Activated gamma-delta T cell treated with Interleukin-2 at 50 U/mL for 16 hours (primary cell): ENCODE data around the gene CSNK2A1.
"Not testable (repeated sequence)": the region's sequence is repeated elsewhere in the genome, so short reads cannot be mapped to it uniquely, and the experiment has no call there.

Source experiments
- DNase-seq: peaks from one replicate; pipeline ENCODE4 v3.0.0-alpha.2; 2020

The CSNK2A1 gene

DNA sequence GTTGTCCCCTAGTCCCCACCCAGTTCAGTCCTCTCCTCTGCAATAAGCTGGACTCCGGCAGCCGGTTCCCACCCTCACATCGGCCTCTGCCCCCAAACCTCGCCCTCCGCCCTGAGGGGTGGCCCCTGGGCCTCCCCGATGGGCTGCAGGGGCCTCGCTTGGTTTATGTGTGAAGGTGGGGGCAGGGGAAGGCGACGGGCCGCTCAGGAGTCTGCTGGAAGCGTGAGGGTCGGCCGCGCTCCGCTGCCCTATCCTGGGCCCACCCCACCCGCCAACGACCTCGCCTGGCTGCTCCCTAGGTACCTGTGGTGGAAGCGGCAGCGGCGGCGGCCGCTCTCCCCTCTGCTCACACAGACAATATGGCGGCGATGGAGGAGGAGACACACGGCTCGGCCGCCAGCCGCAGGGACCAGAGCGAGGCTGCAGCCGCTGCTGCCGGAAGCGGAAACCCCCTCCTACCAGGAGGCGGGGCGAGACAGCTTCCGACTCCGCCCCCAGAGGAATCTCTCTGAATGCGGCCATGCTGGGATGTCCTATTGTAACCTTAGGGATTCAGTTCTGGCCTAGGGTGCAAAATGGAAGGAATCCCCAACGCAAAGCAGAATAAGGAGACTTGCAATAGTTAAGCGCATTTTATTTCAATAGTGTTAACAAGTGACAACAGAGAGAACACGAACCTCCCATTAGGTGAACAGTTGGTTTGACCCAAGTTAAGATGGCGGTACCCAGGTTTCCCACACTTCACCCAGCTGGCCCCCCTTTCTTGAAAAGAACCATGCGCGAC, at the start of gene CSNK2A1:
Gene CSNK2A1 (minus strand): TSS at position 422 of the 784 bp plus-strand sequence. CDS start 35,239 bp downstream, outside the sequence.
- peak; percentile 95 for DNase-seq

DNA sequence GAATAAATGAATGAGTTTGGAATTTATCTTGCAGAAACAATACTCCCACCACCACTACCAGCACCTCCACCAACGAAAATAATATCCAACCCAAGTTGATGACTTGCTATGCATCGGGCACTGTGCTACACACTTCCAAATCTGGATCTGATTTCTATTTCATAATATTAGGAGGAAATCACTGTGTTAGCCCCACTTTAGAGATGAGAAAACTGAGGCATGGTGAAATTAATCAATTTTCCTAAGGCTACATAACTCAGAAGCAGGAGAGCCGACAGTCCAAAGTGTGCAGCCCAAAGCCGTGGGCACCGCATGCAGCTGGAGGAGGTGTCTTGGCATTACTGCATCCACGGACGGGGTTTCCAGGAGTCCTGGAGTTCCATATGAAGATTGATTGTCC, 48.9 kb upstream of the CSNK2A1 start:
- no peak for DNase-seq

DNA sequence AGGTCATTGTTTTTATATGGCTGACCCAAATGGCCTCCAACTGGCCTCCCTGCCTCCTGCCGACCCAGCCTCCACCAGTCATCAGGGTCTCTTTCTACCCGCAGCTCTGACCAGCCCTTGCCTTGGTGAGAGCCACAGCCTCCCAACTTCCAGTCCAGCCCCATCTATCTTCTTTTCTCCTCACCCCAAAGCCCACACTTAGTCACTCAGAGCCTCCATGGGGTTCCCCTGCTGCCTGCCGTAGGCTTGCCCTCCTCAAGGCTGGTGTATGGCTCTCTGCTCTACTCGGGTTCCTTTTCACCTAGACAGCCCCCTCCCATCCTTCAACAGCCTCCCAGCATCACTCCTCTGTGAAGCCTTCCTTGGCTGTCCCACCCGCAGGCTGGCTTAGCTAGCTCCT, 48.4 kb upstream of the CSNK2A1 start:
- DNase-seq, result no peak

DNA sequence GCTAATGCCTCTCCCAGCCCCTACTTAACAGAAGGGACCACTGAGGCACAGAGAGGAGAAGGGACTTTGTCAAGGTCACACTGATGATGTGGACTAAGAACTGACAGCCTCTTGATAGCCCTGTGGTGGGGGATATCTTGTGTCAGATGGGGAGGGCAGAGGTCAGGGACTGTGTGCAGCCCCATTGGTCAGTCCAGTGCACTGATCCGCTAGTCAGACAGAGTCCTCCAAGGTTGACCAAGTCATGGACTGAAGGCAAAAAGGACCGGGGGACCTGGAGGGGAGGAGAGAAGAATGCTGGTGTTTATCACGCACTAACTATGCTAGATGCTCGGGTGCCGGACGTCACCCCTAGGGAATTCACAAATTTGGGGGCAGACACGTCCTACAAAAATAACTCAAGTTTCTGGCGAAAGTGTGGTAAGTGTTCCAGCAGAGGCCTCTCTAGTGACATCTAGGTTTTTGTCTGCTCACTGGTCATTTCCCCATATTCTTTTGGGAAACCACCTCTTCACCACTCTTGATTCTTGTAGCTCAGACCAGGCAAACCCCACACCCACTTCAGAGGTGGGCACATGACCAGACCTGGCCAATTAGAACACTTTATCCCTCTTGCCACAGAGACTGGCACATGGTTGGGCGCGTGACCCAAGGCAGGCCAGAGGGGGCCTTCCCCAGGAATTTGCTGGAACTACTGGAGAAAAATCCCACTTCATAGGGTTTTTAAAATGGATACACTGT, 45.5 kb upstream of the CSNK2A1 start:
- DNase-seq, result no peak

DNA sequence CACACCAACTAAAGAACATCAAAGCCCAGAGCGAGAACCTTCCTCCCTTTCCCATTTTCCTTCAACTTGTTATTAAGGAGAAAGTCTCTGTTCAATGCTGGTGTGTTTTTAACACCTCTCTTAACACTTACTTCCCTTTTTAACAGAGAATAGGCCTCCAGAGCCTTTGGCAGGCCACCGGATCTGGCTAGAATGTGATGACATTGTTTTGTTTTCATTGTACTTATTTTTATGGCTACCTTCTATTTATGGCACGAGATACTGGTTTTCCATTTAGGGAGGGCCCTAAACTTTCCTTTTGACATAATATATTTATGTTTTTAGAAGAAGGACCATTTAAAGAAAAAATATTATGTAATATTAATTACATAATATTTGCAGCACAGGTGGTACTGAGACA, 44.9 kb upstream of the CSNK2A1 start:
- no peak for DNase-seq

DNA sequence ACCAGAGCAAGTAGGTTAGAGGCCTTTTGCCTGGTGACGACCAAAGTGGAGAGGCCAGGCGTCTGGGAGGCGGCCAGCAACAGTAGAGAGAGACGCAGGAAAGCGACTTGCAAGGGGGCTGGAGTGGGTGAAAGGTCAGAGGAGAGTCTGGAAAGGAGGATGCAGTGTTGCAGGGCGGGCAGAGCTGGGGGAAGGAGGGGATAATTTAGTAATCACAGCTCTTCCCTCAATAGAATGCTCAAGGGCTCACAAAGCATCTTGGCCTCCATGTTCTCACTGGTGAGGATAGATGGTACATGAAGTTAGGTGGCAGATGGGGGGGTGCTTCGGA, 41.3 kb upstream of the CSNK2A1 start:
- no peak for DNase-seq

DNA sequence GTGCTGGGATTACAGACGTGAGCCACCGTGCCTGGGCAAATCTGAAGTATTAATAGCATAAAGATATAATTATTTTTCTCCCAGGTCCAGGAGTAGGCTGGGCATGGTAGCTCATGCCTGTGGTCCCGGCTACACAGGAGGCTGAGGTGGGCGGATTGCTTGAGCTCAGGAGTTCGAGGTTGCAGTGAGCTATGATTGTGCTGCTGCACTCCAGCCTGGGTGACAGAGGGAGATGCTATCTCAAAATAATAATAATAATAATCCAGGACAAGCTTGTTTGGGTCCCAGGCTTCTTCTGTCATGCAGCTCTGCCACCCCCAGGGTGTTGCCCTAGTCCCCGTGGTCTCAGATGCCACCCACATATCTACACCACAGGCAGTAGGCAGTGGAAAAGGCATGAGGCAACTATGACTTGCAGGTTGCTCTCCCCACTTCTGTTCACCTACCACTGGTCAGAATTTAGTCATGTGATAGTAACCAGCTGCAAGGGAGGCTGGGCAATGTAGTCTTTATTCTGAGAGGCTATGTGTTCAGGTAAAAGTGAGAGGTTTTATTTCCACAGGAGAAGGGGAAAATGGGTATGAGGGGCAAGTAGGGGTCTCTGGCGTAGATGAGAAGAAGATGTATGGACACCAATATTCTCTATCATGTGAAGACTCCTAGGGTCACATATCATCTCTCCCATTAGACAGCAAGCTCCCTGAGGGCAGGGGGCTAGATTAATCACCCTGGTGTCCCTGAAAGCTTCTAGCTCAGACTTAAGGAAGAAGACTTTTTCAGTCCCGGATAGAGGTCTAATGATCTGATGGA, 40.8 kb upstream of the CSNK2A1 start:
- no peak for DNase-seq

DNA sequence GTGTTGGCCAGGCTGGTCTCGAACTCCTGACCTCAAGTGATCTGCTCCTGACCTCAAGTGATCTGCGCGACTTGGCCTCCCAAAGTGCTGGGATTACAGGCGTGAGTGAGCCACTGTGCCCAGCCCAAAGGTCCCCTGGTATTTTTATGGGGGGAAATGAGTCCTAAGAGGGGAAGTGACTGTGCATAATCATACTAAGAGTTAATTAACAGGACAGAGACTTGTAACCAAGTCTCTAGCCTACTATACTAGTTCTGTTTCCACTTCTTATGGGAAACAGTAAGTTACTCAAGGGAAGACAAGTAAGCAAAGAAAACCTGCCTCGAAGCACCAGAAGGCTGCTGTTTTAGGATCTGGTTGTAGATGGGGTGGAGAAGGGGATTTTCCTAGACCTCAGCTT, 38.6 kb upstream of the CSNK2A1 start:
- DNase-seq, result no peak

DNA sequence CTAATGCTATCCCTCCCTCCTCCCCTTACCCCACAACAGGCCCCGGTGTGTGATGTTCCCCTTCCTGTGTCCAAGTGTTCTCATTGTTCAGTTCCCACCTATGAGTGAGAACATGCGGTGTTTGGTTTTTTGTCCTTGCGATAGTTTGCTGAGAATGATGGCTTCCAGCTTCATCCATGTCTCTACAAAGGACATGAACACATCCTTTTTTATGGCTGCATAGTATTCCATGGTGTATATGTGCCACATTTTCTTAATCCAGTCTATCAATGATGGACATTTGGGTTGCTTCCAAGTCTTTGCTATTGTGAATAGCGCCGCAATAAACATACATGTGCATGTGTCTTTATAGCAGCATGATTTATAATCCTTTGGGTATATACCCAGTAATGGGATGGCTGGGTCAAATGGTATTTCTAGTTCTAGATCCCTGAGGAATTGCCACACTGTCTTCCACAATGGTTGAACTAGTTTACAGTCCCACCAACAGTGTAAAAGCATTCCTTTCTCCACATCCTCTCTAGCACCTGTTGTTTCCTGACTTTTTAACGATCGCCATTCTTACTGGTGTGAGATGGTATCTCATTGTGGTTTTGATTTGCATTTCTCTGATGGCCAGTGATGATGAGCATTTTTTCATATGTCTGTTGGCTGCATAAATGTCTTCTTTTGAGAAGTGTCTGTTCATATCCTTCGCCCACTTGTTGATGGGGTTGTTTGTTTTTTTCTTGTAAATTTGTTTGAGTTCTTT, 35.5 kb upstream of the CSNK2A1 start:
- DNase-seq, result not testable (repeated sequence)

DNA sequence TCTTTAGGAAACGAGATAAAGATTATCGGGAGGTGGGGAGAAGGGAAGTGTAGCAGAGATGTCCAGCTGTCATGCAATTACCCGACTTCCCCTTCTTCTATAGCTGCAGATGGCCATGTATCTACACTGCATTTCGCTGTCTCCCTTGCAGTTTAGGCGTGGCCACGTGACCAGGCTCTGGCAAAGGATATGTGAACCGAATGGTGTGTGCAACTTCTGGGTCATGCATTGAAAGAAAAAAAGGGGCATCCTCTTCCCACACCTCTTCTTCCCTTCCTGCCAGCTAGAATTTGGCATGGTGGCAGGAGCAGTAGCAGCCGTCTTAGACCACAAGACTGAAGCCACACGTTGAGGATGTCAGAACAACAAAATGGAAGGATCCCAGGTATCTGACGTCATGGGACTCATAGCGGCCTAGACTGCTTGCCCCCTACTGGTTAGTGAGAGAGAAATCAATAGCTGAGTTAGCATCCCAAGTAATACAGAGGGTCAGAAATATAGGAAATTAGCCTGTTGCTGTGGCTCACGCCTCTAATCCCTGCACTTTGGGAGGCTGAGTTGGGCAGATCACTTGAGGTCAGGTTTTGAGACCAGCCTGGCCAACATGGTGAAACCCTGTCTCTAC, 33.7 kb upstream of the CSNK2A1 start:
- no peak for DNase-seq

DNA sequence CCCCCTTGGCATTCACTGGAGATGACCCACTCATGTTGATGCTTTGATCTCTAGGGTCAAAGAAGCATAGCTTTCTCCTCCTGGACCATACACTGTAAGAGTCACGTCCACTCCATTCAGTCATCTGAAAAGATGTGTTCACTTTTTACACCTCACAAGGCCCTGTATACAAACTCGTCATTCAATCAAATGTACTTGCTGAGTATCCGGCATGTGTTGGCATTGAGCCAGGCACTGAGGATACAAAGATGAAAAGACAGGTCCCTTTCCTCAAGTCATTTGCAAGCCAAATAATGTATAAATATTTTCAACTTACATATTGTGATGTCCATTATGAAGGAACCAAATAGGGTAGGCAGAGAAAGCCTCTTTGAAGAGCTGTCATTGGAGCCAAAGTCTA, 32.6 kb upstream of the CSNK2A1 start:
- no peak for DNase-seq

DNA sequence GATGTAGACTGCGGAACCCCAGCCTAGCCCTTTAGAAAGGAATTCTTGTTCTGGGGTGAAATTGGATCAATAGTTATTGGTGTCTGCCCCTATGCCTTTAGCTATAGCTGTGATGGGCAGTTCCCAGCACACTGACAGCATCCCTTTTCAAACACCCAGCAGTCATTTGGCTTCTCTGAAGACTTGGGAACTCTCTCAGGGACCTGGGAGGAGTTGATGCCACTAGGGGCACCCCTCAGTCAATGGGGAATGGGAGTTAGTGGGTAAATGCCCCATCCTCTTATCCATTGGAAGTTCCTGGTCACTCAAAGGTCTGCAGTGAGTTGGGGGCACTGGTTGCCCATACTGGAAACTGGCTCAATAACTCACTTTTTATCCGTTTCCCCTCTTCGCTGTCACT, 31.6 kb upstream of the CSNK2A1 start:
- DNase-seq, result no peak

DNA sequence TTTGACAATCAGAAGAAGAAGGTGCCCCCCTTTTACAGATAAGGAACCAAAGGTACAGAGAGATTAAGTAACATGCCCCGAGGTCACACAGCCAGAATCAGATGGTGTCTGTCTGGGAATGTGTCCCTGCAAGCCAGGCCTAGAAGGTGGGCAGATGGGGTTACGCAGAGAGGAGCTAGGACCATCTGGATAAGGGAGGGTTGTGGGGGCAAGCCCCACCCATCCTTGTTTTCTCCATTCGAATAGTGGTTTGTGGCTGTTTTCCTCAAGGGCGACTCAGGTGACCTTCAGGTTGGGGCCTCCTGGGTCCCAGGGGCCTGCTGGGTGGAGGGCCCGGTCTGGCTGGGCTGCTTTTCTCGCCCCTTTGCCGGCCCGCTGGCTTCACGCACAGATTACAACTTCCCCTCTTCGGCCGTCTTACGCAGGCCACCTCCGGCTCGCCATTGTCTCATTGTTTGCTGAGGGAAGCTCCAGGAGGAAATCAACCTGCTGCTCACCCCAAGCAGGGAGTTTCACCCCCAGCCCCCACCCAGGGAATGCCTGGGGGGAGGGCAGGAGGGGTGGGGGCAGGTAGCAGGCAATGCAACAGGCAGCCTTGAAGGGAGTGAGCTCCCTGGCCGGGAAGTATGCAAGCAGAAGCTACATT, 30.8 kb upstream of the CSNK2A1 start:
- no peak for DNase-seq

DNA sequence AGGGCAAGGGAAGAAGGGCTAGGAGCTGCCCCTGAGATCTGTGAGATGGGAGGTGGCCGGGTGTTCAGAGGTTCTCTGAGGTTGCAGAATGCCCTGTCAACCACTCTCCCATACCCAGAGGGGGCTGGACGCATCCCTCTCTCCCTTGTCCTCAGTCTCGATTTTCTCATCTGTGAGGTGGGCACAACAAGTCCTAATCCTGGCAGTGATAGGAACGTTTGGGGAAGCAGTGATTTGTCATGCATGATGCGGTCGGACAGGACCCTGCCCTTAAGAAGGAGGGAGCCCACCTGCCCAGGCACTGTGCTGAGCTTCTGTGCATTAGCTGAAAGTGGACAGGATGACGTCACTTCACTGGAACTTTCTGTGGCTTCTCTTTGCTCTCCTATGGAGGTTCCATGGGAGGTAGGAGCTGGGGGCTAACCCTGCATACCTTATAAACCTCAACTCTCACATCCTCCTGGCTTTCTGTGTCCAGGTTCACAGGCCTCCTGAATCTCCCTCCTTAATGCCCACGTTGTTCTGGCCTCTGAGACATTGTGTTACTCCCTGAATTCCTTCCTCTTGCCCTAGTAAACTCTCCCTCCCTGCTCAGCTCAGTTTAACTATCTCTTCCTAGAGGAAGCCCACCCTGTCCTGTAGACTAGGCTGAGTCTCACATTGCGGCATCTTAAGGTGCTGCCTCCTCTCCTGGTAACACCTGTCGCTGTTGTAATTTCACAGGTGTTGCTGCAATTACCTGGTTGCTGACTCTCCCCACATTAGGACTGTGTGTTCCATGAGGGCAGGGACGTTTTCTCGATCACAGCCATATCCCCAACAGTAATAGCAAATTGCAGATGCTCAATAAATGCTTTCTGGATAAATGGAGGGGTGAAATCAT, 30.1 kb upstream of the CSNK2A1 start:
- DNase-seq, result no peak

DNA sequence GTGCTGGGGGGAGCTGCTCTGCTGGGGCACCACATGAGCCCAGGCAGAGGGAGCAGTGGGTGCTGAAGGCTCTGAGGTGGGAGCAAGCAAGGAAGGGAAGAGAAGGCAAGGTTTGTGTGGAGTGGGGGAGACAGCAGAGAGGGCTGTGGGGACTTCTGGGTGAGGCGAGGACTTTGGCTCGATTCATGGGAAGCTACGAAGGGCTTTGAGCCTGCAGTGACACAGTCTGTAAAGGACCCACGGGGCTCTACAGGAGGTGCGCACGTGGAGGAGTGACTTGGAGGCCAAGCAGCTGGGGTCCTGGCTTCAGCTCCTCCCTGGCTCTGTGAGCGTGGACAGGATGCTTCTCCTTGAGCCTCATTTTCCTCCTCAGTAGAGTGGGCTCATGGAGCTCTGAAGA, 29.1 kb upstream of the CSNK2A1 start:
- no peak for DNase-seq

DNA sequence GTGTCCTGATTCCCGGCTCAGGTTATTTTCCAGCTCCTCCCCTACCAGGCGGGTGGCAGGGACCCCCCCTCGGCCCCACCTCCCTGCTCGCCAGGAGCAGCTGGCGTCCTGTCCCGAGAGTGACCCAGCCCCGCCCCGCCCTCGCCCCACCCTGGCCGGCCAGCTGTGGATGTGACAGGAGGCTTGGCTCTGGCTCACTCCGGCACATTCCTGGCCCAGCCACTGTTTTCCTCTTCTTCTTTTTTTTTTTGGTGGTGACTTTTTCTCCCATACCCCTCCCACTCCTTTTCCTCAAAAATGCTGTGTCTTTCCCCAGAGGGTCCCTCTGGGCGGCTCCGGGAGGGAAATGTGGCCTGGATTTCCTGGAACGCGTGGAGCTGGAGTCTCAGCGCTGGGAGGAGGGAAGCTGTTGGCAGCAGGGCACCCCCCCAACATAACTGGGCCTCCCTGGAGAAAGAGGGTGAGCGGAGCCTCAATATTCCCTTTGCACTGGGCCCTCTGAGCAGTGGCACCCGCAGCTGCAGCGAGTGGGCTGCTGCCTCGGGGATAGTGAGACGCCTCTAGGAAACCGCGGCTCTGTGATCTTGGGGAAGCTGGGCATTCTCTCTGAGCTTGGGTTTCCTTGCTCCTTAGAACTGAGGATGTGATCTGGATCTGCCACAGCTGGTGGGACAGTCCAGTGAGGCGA, 28.3 kb upstream of the CSNK2A1 start:
- DNase-seq, result no peak

DNA sequence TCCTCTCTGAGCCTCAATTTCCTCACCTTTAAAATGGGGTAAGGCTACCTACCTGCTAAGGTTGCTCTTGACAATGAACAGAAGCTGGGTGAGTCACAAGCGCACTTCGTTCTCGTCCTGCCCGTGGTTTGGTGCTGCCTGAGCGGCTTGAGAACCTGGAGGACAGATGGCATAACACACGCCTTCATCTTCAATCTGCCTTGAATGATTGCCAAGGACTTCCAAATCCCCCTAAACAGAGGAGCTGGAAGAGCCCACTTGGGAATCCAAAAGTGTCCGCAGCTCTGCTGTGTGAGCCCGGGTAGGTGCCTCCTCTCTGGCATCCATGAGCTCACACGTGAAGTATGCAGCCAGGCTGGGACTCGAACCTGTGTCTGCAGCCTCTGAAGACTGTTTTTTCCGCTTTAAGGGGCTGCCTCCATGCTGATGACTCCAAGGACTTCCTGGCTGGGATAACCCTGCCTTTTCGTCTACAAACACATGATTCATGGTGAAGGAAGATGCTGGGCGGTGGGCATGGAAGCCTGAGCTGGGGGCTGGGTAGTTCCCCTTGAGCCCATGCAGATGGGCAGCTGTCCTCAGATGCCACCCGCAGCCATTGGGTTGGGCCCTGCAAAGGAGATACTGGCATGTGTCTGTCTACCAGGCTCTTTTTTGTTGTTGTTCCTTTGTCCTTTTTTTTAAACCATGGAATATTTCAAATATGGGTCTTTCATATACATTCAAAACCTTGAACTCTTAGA, 25.3 kb upstream of the CSNK2A1 start:
- DNase-seq, result no peak

DNA sequence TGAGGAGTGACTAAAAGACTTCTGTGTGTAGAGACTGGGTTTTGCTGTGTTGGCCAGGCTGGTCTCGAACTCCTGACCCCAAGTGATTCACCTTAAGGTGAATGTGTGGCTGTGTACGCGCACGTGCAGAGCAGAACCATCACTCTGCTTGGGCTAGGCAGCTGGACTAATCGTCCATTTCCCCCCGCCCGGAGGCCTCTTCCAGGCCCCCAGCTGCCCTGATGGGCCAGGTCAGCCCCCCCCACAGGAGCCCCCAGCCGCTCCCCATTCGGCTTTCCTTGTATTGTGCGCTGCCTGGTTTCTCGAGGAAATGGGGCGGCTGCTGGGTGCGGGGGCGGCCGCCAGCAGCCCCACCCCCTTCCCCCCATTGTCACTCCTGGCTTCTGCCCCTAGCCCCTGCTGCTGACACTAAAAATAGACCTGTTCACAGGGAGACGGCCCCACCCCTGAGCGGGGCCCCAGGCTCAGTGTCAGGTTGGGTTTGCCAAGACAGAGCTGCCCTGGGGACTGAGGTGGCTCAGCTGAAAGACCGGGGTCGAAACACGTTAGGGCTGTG, 24.6 kb upstream of the CSNK2A1 start:
- DNase-seq, result no peak

DNA sequence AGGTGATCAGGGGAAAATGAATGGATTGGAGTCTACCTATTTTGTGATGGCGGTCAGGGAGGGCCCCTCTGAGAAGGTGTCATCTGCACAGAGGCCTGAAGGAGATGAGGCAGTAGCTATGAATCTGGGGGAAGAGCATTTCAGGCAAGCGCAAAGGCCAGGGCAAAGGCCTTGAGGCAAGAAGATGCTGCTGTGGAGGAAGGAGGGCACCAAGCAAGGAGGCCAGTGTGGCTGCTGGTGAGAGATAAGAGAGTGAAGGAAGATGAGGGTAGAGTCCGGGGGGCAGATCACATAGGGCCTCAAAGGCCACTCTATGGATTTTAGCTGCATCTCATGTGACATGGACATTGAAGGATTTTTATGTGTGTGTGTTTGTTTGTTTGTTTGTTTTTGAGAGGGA, 20.6 kb upstream of the CSNK2A1 start:
- DNase-seq, result no peak
